Bronchial epithelial cell (primary cell): ENCODE results near the gene ZNF771. TPM values are rescaled to one million over a fixed set of nuclear protein-coding genes. Genes with fewer than 3 reads are reported as not detected.

ENCODE experiments used
- DNase-seq: peaks from one replicate; pipeline ENCODE4 v3.0.0-alpha.2; 2010; ENCODE audit warnings: low read depth
- FAIRE-seq: peaks from 2 replicates; lab custom pipeline; 2011; peaks lifted over from hg19 to GRCh38; lab: Jason Lieb, UNC
- H3K27me3 ChIP-seq: 2 replicates; pipeline ENCODE4 v1.5.1; 2011; ENCODE audit warnings: low read length; ENCODE audit not compliant: control insufficient read depth, insufficient read depth
- H3K36me3 ChIP-seq: 2 replicates; pipeline ENCODE4 v1.5.1; 2011; ENCODE audit warnings: low read length; ENCODE audit not compliant: control insufficient read depth, insufficient read depth
- H3K4me3 ChIP-seq: 2 replicates; pipeline ENCODE4 v1.5.1; 2011; ENCODE audit warnings: mild to moderate bottlenecking, low read depth, low read length, control low read depth
- total RNA-seq: library from RNA; depleted of rRNA; stranded (reverse); fragments of >200 nt; gene quantifications from 2 replicates; pipeline ENCODE4 v1.2.1, GENCODE V29; 2014
- TF ChIP-seq, protein P1 (sequence below): IDR thresholded peaks from 2 replicates; pipeline ENCODE4 v1.5.1; 2011; ENCODE audit warnings: mild to moderate bottlenecking, moderate library complexity, low read length, control low read depth, inconsistent platforms; ENCODE audit not compliant: insufficient read depth, severe bottlenecking

ZNF771 gene
- total RNA-seq, 1 donor from 2014 or later = 10.0 TPM

DNA sequence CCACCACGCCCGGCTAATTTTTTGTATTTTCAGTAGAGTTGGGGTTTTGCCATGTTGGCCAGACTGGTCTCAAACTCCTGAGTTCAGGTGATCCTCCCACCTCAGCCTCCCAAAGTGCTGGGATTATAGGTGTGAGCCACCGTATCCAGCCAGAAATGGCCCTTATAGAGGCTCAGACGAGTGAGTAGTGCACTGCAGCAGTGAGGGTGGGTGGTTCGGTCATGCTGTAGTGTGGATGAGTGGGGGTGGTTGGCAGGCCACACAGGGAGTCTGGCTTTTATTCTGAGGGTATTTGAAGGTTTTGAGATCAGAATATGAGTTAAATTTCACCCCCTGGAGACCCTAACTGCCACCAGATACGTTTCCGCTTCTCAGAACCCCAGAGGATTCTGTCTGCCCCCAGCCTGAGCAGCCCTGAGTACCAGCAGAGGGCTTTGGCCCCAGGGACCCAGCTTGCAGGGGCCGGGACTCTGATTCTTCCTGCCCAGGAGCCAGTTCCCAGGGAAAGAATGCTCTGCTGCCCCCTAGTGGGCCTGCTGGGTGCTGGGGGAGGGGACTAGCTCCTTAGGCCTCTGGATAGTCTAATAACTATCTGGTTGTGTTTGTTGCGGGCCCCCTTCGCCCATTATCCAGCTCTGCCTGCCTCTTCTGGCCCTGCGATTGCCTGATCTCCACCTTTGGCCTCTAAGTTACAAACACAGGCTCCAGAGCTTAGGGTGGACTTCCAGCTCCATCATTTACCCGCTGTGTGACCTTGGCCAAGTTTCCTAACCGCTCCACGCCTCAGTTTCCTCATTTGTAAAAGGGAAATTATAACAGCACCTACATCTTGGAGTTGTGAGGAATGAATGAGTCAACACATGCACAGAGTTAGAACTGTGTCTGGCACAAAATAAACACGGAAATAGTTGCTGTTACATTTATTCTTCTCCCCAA lies 2.0 kb downstream of the ZNF771 start:
- no peaks in the 10 kb centered on the region for H3K27me3 ChIP-seq
- no peak for FAIRE-seq
- TF ChIP-seq, protein P1, sequence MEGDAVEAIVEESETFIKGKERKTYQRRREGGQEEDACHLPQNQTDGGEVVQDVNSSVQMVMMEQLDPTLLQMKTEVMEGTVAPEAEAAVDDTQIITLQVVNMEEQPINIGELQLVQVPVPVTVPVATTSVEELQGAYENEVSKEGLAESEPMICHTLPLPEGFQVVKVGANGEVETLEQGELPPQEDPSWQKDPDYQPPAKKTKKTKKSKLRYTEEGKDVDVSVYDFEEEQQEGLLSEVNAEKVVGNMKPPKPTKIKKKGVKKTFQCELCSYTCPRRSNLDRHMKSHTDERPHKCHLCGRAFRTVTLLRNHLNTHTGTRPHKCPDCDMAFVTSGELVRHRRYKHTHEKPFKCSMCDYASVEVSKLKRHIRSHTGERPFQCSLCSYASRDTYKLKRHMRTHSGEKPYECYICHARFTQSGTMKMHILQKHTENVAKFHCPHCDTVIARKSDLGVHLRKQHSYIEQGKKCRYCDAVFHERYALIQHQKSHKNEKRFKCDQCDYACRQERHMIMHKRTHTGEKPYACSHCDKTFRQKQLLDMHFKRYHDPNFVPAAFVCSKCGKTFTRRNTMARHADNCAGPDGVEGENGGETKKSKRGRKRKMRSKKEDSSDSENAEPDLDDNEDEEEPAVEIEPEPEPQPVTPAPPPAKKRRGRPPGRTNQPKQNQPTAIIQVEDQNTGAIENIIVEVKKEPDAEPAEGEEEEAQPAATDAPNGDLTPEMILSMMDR = peak; percentile 95
- DNase-seq = peak; percentile 66
- peaks cover 3% of the 10 kb centered on the region for H3K36me3 ChIP-seq
- no peak overlapping the region for H3K4me3 ChIP-seq

DNA sequence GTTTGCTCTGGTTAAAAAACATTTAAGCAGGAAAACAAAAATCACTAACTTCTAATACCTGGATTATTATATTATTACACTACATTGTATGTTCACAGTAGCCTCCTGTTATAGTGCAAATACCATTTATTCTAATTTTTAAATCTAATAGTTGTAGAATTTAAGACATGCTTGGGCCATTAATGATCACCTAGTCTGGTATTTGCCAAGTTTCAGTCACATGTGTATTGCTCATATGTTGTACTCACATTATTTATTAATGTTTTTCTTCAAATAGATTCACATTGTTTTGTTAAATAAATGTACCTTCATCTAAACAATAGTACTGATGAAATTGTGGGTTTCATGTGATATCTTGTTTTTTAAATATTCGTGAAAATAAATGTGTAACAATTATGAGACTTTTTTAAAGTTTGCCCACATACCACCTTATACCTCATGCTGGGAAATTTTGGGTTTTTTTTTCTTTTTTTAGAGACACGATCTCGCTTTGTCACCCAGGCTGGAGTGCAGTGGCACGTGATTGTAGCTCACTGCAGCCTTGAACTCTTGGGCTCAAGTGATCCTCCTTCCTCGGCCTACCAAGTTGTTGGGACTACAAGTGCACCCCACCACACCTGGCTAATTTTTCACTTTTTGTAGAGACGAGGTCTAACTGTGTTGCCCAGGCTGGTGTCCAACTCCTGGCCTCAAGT lies 5.9 kb downstream of the ZNF771 start:
- FAIRE-seq (no peak), DNase-seq (peak; percentile 42)
- Histone ChIP-seq H3K36me3 (peaks cover 3% of the 10 kb centered on the region), H3K27me3 (no peaks in the 10 kb centered on the region), H3K4me3 (no peak overlapping the region)
- TF ChIP-seq, protein P1 = no peak

DNA sequence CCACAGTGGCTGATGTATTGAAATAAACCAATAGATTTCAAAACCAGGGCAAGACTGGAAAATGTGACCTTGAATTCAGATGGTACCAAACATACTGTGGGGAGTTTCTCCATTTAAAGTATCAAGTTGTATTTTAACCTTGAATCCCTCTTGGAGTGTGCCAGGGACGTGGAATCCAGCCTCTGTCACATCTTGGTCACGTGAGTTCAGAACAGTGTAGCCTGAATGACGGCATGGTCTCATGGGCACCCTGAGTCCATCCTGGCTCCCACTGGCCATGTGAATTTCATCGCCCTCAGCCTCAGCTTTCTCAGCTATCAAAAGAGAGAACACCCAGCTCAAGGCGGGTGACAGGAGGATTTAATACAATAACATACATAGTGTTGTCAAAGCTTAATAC lies 6.8 kb downstream of the ZNF771 start:
- no peak for DNase-seq
- TF ChIP-seq, protein P1 = no peak
- Histone ChIP-seq H3K36me3 (peaks cover 3% of the 10 kb centered on the region), H3K27me3 (no peaks in the 10 kb centered on the region), H3K4me3 (no peak overlapping the region)
- FAIRE-seq = no peak

DNA sequence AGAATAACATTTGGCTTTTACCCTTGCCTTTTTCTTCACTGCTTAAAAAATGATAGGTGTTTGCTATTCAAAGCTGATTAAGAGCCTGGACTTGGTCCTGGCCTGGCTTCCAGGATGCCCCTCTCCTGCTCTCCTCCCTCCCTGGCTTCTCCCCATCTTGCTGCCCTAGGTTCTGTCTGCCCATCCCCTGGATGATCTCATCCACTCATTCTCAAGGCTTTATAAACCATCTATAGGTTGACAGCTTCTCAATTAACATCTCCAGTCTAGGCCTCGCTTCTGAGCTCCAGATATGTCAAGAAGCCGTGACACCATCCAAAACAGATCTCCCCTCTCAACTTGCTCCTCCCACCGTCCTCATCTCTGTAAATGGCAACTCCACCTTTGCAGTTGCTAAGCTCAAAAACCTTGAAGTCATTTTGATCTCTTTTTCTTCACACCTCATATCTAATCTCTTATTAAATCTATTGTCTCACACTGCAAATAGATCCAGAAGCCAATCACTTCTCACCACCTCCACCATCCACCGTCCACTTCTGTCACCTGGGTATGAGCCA lies 8.7 kb downstream of the ZNF771 start:
- Histone ChIP-seq H3K36me3 (peaks cover 3% of the 10 kb centered on the region), H3K4me3 (no peak overlapping the region), H3K27me3 (no peaks in the 10 kb centered on the region)
- TF ChIP-seq, protein P1 = no peak
- no peak for FAIRE-seq
- no peak for DNase-seq

DNA sequence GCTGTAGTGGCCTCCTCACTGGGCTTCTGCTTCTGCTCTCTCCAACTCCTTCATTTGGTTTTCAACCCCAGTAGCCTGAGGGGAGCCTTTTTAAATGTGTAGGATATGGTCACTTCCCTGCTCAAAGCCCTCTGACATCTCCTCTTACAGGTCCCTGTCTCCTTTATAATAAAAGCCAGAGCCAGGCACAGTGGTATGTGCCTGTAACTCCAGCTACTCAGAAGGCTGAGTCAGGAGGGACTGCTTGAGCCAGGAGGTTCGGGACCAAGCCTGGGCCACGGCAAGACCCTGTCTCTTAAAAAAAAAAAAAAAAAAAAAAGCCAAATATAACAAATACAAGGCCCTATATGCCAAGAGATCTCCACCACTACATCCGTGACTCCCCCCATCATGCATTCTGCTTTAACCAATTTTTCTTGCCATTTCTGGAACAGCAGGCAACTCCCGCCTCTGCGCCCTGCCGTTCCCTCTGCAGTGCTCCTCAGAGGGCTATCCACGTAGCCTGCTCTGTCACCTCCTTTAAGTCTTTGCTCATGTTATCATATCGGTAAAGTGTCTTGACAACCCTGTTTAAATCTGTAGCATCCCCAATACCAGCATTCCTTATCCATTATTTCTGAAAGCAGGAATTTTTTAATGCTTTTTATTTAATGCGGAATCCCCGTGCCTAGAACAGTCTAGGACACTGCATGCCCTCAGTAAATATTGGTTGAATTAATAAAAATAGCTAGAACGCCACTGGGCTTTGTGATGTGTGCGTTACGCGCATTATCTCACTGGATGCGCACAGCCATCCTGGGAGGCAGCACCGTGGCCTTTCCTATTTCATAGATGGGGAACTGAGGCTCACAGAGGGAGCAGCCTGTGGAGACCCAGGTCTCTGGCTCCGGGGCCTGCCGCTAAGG lies 9.5 kb downstream of the ZNF771 start:
- no peak for DNase-seq
- H3K36me3 ChIP-seq = peaks cover under 1% of the 10 kb centered on the region
- H3K4me3 ChIP-seq = peak overlapping the region; percentile 54
- H3K27me3 ChIP-seq = no peaks in the 10 kb centered on the region
- TF ChIP-seq, protein P1 = no peak
- FAIRE-seq = no peak
